NCI-H2081 (cell line): ENCODE data around the gene GPHN.

Experiments
- DNase-seq, 2 experiments: peaks; one replicate each; lab custom pipeline; 2025; lab: John Stamatoyannopoulos, UW

GPHN gene

GRCh38 chr14:66959437-66960050 lies 451.6 kb downstream of the GPHN start:
- DNase-seq: no peak

GRCh38 chr14:66965831-66966230 lies 457.9 kb downstream of the GPHN start:
- no peak for DNase-seq

GRCh38 chr14:66972469-66972868 lies 464.5 kb downstream of the GPHN start:
- no peak for DNase-seq

- no peak for DNase-seq
These were observed 466.6 kb downstream of the GPHN start for GRCh38 chr14:66974397-66975025.

GRCh38 chr14:66975251-66975650 lies 467.3 kb downstream of the GPHN start:
- DNase-seq: no peak

- no peak for DNase-seq
These were observed 471.4 kb downstream of the GPHN start for GRCh38 chr14:66979101-66979974.

DNA sequence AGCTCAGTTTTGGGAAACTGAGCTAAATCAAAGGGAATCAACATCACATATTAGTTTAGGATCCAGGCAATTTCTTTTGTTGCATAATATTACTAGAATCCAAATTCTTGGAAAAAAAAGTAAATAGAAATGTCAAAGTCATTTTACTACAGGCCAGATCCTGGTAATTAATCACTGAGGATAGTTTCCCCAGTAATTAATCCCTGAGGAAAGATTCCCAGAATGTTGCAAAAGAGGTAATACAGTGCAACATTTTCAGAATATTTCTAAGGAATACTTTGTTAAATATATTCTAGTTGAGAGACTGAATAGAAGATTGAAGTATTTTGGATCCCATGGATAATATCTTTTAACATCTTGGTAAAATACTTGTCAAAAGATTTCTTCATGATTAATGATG lies 474.3 kb downstream of the GPHN start:
- DNase-seq: no peak

GRCh38 chr14:66992776-66993175 lies 484.8 kb downstream of the GPHN start:
- peak in 1 of 2 experiments; percentile 58 for DNase-seq

DNA sequence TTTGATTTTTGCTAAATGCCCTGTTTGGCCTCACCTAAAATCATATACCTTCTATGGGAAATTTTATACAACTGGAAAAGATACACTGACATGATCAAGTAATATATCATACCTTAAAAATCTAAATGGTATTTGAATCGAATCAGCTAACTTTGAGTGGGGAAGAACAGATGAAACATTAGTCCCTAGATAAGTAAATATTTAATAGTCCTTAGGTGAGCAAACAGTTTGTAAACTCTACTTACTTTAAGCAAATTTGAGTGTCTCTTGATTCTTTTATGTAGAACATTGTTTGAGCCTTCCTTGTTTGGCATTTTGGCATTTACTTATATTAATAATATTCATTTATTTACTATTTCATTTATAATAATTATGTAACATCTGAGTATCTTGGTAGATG lies 485.6 kb downstream of the GPHN start:
- no peak for DNase-seq

DNA sequence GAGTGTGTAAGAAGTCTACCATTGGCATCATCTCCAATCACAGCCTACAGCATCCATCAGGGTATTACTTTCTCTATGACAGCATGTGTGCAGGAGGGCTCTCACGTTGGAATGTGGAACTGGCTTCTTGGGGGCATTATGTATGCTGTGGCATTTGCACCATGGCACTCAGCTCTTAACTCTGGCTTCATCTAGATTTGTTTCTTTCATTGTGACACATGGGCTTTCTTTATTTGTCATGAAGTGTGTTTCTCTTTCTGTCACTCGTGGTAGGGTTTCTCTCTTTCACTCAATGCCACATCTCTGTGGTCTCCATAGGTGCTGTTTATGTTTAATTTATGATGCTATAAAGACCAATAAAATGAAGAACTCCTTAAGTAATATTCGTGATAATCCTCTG lies 490.1 kb downstream of the GPHN start:
- no peak for DNase-seq

- DNase-seq: no peak
These were observed 492.0 kb downstream of the GPHN start for GRCh38 chr14:66999978-67000377.

DNA sequence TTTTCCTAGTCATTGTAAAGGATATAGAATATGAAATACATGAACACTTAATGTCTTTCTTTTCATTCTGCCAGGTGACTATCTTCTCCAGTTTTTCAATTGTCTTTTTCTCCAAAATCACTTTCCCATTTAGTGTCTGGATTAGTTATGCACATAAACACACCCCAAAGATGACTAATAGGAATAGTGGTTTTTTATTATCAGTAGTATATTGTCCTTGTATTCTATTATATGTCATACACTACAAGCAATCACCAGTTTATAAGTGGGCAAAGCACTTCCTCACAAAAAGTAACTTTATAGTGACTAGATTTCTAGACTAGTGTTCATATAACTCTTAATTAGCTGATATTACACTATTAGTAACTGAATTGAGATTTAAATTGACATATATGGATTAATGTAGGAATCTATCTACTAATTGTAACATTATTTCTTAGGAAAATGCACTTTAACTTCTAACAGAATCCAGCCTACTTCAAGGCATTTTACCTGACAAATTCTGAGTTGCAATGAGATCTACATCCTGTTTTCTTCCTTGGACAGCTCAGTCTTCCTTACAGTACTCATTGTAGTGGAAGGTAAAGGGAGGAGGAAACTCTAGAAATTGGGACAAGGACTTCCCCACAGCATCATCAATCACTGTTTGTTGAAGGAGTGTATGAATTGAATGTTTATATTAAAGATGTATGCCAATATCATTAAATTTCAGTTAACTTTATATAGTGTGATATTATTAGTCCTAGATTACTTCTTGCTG lies 495.2 kb downstream of the GPHN start:
- DNase-seq: no peak

DNA sequence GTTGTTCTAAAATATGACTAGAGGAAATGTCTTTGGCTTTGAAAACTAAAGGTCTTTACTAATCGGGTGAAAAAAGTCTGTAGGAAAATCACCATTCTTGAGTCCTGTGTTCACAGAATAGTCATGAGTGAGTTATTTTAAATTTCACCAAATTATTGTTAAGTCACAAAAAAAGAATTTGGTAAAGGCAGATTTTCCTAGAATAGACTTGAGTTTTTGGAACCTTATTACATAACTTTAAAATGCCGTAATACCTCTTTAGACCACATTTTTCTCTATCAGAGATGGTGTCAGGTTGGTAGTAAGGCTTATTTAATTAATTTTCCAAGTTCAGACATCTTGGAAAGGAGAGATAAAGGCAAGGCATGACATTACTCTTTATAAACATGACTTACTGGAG lies 496.6 kb downstream of the GPHN start:
- no peak for DNase-seq

GRCh38 chr14:67010602-67011001 lies 502.7 kb downstream of the GPHN start:
- no peak for DNase-seq

DNA sequence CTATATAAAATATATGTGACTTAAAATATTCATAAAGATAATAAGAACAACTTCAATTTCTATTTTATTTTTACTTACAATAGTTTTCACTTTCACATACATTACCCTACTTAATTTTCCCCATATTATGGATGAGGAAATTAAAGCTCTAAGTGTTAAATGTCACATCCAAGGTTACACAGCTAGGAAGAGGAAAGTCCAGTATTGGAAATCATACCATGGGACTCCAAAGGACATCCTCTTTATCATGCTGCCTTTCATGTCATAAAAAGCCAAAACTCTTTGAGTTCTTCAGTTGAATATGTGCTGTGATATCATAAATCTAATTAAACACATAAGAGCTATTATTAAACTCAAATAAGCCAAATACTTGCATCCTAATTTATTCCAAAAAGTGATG lies 508.9 kb downstream of the GPHN start:
- no peak for DNase-seq

- no peak for DNase-seq
These were observed 510.8 kb downstream of the GPHN start for GRCh38 chr14:67018720-67019119.

GRCh38 chr14:67019796-67020195 lies 511.8 kb downstream of the GPHN start:
- no peak for DNase-seq

GRCh38 chr14:67031920-67032774 lies 524.2 kb downstream of the GPHN start:
- no peak for DNase-seq

- no peak for DNase-seq
These were observed 537.5 kb downstream of the GPHN start for GRCh38 chr14:67045440-67045839.

GRCh38 chr14:67050896-67051295 lies 542.9 kb downstream of the GPHN start:
- no peak for DNase-seq

DNA sequence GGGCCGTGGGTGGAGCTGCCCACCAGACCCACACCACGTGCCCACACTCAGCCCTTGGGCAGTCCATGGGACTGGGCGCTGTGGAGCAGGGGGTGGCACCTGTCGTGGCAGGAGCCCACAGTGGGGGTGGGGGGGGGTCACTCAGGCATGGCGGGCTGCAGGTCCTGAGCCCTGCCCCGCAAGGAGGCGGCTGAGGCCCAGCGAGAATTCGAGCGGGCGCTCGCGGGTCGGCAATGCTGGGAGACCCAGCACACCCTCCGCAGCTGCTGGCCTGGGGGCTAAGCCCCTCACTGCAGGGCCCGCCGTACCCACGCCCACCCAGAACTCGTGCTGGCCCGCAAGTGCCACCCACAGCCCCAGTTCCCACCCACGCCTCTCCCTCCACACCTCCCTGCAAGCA lies 548.7 kb downstream of the GPHN start:
- no peak for DNase-seq
